GM19468 (cell line): ENCODE data around the gene ARGLU1.

Source experiments
- ATAC-seq: cut with Tn5 transposase; IDR thresholded peaks from one replicate; pipeline ENCODE4 v1.9.1; 2021; ENCODE audit warnings: mild to moderate bottlenecking, moderate library complexity, moderate number of reproducible peaks; ENCODE audit not compliant: unreplicated experiment; ENCODE audit errors: extremely low read depth

The ARGLU1 gene

DNA sequence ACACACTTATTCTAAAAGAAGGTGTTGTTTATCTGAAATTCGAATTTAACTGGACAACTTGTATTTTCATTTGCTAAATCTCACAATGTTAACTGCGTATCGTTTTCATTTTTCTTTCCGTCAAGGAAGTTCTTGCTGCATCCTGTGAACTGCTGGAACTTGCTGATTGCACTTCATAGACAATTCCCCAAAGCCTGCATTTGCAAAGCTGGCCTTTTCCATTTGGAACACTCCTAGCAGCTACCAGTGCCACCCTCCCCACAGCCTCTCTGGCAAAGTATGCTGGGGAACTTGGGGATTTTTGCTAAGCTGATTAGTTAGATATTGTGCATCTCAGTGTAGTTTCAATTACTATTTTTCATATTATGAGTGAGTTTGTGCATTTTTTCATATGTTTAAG is 20.4 kb upstream of the ARGLU1 start:
- no peak for ATAC-seq

DNA sequence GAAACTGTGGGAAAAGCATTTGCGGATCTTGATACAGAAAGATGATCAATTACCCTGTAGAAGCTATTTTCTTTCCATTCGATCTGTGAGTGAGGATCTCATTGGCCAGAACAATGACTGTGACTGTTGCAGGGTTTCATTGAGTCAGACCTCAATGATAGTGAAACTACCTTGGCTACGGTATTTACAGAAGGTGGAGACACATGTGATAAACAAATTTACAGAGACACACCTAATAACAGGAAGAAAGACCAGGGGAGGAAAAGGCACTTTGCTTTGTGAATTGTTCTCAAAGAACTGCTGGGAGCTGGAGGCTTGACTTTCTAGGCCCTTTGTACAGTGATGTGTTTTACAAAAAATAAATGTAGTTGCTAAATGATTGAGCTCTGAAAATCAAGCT is 19.9 kb upstream of the ARGLU1 start:
- ATAC-seq, result no peak

DNA sequence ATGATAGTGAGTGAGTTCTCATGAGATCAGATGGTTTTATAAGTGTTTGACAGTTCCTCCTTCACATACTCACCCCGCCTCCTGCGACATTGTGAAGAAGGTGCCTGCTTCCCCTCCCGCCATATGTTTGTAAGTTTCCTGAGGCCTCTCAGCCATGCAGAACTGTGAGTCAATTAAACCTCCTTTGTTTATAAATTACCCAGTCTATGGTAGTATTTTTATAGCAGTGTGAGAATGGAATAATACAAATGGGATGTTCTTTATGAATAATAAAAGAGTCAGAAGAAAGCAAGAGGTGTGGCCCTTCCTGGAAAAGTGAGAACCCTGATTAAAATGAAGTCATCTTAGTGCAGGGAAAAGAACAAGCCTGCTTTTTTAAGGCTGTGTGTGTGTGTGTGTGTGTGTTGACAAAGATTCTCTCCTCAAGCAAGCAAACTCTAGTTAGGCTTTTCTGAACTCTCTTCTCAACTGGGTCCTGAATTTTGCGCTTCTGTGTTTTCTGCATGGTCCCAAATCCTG is 18.8 kb upstream of the ARGLU1 start:
- no peak for ATAC-seq

DNA sequence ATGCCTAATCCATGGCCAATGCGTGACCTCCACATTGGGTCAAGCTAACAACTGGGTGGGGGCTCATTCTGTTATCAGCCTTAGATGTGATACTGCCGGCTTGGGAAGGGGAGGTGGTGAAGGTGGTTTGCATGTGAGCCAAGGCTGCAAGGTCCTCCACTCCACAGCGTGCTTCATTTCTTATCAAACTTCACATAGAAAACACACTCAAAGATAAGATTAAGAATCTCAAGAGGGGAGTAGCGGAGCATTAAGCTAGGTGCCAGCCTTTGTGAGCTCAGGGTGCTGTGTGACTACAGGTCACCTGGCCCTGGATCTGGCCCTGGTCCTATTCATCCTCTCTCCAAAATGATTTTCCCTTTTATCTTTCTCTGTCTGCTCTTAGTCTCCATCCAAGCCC is 13.3 kb upstream of the ARGLU1 start:
- no peak for ATAC-seq

DNA sequence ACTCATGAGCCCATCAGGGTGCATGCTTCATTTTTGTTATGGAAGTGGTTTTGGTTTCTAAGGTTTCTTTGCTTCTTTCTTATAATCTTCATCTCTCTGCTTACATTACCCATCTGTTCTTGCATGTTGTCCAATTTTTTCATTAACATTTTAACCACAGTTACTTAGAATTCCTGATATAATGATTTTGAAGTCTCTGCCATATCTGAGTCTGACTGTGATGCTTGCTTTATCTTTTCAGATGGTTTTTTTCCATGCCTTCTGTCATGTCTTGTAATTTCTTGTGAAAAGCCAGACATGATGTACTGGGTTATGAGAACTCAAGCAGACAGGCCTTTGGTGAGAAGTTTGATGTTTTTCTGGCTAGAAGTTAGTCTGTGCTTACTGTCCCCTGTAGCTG is 8.0 kb upstream of the ARGLU1 start:
- ATAC-seq, result no peak

DNA sequence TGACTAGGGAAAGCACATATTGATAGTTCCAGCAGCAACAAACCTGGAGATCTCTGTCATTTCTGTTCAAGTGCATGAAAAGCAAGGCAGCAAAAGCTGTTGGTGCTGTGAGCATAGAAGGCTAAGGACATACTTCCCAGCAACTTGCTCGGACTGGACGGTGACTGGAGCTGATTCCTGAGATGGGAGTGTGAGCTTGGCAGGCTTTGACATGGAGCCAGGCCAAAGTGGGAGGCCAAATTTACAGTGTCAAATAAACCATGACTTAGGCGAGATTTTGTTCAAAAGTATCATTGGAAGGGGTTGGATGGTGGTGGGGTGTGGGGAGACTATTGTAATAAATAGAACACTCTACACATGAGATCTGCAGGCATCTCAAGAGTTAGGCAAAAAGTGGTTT is 5.9 kb upstream of the ARGLU1 start:
- no peak for ATAC-seq

DNA sequence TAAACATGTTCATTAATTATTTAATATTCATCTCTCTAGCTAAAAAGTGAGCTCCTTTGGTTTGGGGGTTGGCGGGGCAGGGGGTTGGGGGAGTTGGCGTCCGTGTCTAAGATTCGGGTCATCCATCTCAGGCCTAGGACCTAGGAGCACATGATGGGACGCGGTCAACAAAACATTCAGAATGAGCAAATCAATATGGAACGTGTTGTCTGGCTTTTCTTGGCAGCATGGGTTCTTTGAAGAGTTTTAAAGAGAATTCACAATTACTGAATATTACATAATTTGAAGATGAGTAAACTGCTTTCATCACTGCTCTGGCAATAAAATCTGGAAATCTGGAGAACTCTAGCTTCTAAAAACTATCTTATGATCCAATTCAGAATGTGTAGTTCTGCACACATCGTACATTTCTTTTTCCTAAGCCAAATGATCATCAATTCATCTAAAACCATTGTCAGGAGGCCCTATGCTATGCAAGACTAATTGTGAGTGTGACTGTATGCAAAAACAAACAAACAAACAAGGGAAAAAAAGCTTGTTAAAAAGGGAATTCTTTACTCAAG is 5.4 kb upstream of the ARGLU1 start:
- no peak for ATAC-seq

DNA sequence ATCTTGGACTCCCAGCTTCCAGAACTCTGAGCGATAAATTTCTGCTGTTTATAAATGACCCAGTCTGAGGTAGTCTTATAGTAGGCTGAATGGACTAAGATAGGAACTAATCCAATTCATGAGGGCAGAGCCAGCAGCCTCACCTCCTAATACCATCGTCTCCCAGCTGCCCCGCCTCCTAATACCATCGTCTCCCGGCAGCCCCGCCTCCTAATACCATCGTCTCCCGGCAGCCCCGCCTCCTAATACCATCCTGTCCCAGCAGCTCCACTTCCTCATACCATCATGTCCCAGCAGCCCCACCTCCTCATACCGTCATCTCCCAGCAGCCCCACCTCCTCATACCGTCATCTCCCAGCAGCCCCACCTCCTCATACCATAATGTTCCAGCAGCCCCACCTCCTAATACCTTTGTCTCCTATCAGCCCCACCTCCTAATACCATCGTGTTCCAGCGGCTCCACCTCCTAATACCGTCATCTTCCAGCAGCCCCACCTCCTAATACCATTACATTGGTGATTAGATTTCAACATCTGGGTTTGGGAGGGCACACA is 2.4 kb upstream of the ARGLU1 start:
- ATAC-seq, result no peak

DNA sequence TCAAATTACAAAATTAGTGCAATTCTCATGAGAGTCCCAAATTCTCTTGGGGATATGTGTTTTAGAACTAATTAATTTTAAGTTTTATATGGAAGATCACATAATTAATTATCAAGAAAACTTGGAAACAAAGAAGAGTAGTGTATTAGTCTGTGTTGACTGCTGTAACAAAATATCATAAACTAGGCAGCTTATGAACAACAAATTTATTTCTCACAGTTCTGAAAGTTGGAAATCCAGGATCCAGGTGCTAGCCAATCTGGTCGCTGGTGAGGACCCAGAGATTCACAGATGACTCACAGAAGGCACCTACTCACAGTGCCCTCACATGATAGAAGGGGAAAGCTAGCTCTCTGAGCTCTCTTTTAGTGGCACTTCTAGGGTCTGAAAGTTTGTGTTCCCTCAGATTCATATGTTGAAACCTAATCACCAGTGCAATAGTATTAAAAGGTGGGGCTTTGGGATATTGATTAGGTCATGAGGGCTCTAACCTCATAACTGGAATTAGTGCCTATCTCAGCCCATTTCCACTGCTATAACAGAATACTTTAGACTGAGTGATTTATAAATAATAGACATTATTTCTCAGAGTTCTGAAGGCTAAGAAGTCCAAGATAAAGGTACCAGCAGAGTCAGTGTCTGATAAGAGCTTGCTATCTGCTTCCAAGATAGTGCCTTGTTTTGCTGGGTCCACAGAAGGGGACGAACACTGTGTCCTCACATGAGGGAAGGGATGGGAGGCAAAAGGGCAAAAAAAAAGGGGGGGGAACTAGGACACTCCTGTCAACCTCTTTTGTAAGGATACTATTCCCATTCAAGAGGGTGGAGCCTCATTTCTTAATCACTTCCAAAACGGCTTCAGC is 1.5 kb upstream of the ARGLU1 start:
- no peak for ATAC-seq

DNA sequence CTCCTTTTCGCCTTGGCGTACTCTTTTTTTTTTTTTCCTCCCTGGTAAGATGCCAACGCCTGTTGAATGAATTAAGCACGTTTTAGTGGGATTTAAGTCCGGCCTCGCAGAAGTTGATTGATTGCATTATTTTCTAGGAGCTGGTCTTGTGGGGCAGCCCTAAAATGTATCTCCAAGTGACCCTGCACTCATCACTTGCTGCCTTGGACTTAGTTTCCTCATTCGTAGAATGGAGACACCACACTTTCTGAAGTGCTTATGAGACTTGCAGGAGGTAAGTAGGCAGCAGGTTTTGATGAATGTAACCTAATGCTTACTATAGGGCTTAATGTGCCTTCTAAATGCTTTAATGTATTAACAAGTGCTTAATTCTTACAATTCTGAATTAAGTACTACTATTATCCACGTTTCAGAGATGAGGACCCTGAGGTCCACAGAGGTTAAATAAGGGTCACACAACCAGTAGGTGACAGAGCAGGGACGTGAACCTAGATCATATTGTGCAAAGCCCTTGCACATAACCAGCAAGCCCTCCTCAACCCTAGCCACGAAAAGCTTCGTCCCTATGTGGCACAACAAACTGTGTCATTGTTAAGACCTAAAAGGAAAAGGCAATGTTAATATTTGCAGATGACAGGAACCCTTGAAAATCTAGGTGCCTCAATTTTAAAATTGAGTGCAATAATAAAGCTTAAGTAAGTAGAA is 514 bp upstream of the ARGLU1 start:
- ATAC-seq, result peak; percentile 2

DNA sequence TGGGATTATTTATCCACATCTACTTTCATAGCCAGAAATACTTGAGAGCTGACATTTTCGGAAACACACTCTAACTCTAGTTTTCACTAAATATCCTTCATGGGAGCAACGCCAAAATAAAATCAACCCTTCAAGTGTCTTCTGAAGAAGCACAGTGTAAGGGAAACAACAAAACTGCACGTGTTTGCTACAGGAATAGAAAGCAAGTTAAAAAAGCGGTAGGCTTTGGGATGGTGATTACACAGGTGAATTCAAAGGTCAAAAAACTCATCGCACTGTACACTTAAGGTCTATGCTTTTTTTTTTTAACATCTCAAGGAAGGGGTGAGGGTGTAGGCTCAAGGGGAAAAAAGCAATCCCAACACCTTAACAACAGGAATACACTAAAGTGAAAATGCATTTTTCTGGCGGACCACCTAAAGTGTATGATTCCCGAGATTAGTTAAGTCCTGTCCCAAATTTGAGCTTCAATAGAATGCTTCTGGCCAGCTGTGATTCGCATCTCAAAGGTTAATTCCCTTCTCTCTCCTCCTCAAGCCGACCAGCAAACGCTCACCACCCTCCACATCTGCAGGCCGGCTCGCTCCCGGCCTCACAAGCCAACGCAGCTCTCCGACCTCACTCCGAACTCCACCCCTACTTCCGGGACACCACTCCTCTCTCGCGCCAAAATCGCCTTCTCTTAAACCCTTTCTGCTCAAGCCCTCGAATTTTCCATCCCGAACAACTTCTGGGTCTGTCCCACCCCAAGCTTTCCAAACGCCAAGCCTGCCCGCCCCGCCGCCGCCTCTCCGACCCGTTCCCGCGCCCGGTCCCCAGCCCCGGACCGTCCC is 1.1 kb downstream of the ARGLU1 start:
- no peak for ATAC-seq

DNA sequence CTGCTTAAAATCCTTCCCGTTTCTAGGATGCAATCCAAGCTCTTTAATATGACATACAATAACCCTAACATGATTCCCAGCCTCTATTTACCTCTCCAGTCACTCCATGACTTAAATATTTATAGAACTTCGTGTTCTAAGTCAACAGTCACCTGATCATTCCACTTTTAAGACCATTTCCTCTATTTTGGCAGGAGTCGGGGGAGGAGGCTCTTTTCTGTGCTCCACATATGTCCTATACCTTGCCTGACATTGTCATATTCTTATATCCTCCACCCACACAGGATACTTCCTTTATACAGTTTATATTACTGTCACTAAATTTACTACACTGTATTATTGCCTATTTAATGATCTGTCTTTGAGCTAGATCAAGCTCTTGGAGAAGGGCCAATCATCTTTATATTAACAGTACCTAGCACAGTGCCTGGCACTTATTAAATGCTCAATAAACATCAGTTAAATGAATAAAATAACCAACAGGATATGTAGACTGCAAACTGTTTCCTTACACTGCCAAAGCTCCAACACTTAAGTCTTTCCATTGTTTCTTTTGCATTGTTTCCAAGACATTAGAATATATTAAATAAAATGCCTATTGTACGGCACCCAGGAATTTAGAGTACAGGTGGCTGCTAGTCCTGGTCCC is 2.7 kb downstream of the ARGLU1 start:
- ATAC-seq, result no peak

DNA sequence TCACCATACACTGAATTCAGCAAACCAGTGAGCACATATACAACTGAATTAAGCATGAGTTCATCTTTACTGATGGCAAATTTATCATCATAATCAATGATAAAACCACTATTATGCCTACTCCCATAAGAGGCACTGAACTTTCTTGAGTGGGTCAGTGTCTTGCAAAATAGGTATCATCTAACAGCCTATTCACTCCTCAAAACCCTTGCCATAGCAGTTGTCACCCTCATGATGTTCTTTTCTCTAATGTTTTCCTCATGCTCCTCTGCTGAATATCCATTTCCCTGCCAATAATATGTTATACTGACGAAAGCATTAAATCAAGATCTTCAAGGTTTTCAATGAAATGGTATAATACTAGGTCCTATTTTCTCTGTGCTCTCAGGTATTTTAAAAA is 5.6 kb downstream of the ARGLU1 start:
- ATAC-seq, result no peak

DNA sequence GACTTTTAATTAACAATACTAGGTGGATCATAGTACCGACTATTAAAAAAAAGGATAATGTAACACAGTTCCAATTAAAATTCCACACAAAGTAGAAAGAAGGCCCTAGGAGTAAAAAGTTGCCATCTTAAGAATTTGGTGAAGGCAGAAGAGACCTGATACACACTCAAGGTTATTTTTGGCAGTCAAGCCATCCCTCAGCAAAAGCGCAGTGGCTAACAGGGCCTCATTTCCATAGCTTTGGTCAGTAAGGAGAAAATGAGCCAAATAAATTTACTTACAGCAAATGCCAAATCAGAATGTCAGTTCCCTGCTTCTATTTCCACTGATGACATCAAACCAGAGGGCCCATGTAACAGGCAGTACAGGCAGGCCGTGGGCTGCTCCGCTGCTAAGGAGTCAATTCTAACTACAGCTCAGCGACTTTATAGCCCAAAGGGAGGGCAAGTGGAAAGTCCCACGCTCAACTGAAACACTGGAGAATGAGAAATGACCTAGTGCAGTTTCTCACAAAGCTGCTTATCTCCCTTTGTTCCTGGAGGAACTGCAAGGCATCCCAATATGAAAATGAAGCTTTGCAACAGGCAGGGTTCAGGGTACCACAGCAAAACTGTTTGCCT is 6.3 kb downstream of the ARGLU1 start:
- ATAC-seq, result no peak

DNA sequence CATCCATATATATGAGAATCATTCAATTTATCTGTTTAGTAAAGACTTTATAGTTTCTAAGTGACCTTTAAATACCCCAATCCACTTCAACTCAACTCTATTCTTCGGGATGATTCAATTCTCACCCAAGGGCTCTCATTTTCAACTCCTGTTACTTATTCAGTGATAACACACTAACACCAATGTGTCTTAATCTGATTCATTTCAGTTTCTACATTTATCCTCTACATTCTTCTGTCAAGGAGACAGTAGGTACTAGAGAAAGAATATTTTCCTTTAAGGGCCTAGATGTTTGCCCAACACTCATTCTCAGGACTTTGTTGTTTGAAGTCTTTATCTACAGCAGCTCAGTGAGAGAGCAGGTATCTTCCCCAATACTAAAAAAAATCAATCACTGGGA is 7.1 kb downstream of the ARGLU1 start:
- ATAC-seq, result peak; percentile 25

DNA sequence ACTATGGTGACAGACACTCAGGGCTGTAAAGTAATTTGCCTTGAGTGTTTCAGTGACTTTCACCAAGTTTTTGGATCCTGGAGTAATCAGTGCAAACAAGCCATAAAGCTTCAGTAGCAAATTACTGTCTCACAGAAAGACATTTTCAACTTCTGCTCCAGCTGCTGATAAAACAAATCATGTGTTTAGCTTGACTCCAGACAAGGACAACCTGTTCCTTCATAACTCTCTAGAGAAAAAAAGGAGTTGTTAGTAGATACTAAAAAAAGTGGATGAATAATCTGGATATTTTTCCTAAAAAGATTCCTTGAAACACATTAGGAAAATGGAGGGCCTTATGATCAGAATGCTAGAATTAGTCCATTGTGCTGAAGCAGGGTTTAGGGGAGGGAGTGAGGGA is 9.4 kb downstream of the ARGLU1 start:
- no peak for ATAC-seq

DNA sequence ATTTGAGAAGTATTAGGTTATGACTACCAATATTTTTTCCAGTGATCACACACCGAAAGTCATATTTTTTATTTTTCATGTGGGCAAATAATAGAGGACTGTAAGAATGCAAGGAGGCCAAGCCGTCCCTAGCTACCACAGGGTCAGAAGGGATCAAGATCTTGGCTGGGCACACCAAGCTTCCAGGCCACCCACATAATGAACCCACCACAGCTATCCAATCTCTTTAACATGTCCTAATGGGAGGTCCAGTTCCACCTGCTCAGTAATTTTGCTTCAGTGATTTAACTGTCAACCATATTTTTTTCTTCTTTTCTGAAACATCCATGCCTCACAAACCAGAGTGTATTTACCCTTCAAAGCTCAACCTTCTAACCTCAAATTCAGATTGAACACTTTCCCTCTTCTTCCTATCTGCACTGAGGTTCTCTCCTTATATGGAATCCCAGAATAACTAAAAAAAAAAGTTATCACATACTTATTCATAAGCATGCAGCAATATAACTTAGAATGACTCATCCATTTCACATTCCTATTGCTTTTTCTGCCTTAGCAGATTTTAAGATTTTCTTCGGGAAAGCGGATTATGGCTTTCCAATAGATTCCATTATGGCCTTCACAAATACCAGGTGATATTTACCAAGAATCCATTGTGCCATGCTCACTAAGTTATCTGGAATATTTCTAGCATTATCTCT is 12.2 kb downstream of the ARGLU1 start:
- ATAC-seq, result no peak

DNA sequence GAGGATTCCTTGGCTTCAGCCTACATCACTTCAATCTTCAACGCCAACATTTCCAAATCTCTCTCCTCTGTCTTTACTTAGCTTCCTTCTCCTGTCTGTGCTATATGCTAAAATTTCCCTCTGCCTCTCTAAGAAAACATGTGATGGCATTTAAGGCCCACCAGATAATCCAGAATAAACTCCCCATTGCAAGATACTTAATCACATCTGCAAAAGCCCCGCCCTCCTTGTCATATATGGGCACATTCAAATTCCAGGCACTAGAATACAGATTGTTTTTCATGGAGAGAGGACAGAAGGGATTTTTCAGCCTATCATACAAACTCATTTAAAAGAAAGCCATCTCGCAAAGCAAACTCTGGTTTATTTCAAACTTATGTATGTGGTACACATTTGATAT is 16.2 kb downstream of the ARGLU1 start:
- ATAC-seq, result no peak

DNA sequence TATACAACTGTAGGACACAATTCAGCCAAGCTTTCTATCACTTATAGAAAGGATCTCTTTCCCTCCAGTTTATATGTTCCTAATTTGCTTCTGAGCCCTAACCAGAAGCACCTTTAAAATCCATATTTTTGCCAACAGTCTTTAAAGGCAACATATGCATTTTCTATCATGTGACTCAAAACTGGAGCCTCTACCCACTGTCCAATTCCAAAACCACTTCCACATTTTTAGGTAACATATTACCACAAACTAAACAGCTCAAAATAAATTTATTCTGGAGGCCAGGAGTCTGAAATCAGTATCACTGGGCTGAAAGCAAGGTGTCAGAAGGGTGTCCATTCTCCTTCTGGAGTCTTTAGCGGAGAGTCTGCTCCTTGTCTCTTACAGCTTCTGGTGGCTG is 16.6 kb downstream of the ARGLU1 start:
- ATAC-seq, result no peak
